Kidney (tissue), 14 donors: Measurements from ENCODE around the gene LRRC63. TPM values are rescaled to one million over a fixed set of nuclear protein-coding genes. Genes with fewer than 3 reads are reported as not detected.

Experiments
- DNase-seq, 5 donors: peaks; one replicate each; pipeline ENCODE4 v3.0.0-alpha.2; 2013 to 2020
- FAIRE-seq: peaks from 2 replicates; lab custom pipeline; 2012; peaks lifted over from hg19 to GRCh38; lab: Jason Lieb, UNC
- H3K27ac ChIP-seq, 2 donors: one replicate each; pipeline ENCODE4 v1.7.0; 2013; ENCODE audit warnings: low read depth in 2 of 2, low read length in 2 of 2, inconsistent platforms in 1 of 2
- H3K27me3 ChIP-seq: one replicate; pipeline ENCODE4 v1.7.1; 2013; ENCODE audit warnings: low read length, inconsistent platforms; ENCODE audit not compliant: control insufficient read depth, insufficient read depth
- H3K36me3 ChIP-seq, 3 donors: one replicate each; pipeline versions ENCODE4 v1.7.0 to v1.7.1; 2013; ENCODE audit warnings: low read length in 3 of 3, control low read depth in 1 of 3, inconsistent platforms in 1 of 3; ENCODE audit not compliant: insufficient read depth in 3 of 3, control insufficient read depth in 2 of 3
- H3K4me1 ChIP-seq, 3 donors: one replicate each; pipeline versions ENCODE4 v1.7.0 to v1.7.1; 2013; ENCODE audit warnings: low read length in 3 of 3, inconsistent platforms in 1 of 3, low read depth in 1 of 3; ENCODE audit not compliant: control insufficient read depth in 2 of 3, insufficient read depth in 2 of 3
- H3K4me3 ChIP-seq, 3 donors: one replicate each; pipeline versions ENCODE4 v1.7.0 to v1.8.1; 2013; ENCODE audit warnings: low read length in 3 of 3, control low read depth in 1 of 3, inconsistent platforms in 1 of 3
- H3K9ac ChIP-seq, 3 donors: one replicate each; pipeline versions ENCODE4 v1.7.0 to v1.7.1; 2013; ENCODE audit warnings: low read length in 3 of 3, control low read depth in 1 of 3, inconsistent platforms in 1 of 3
- H3K9me3 ChIP-seq, 3 donors: one replicate each; pipeline versions ENCODE4 v1.7.0 to v1.7.1; 2013; ENCODE audit warnings: low read length in 3 of 3, control low read depth in 1 of 3, inconsistent platforms in 1 of 3; ENCODE audit not compliant: control insufficient read depth in 2 of 3, insufficient read depth in 1 of 3
- CTCF ChIP-seq: IDR thresholded peaks from 3 replicates; pipeline ENCODE4 v1.5.1; 2012; ENCODE audit warnings: mild to moderate bottlenecking, moderate library complexity, borderline replicate concordance; ENCODE audit not compliant: insufficient read depth; ENCODE audit errors: extremely low read depth
- intact Hi-C: fragments of 100-400 bp; cut with DNase I; formaldehyde crosslinking; loops from one replicate; pipeline ENCODE4 v1.11.1; 2022
- polyA plus RNA-seq: library from polyadenylated mRNA; stranded (reverse); fragments of 350-450 nt; fragmentation: Illumina TruSeq; extraction: RNeasy Lipid Tissue Mini Kit (QIAGEN cat#74804); gene quantifications from one replicate; pipeline ENCODE4 v1.2.3, GENCODE V29; 2014; ENCODE audit warnings: low read depth, low replicate concordance; ENCODE audit not compliant: insufficient read depth
- total RNA-seq: library from RNA; stranded (reverse); fragmentation: NEBNext Ultra II Directional; extraction: Animal tissue kit (Norgen Biotek cat#: 25700); gene quantifications from one replicate; pipeline ENCODE4 v1.2.1, GENCODE V29; 2021
- donor health status: control.
- donor health status: control.
- donor health status: control.
- donor health status: control.
- donor health status: control.
- donor health status: DM: yes; HTN: yes; CAD: no.
- donor health status: Normal renal cell carcinoma (clear cell type).

LRRC63 gene
- total and polyA plus RNA-seq, 2 donors from 2014 or later, result 0.17 to 0.31 TPM

GRCh38 chr13:46181840-46182490 is 29.8 kb upstream of the LRRC63 start, which contains the start of gene LCP1:
Gene LCP1 (minus strand): TSS chr13:46182177. CDS start chr13:46159662, 22,515 bp downstream.
- no peaks in the 10 kb centered on the region for H3K4me1 ChIP-seq
- H3K9ac ChIP-seq, result no peak within 1 kb of the TSS
- DNase-seq (no peak), FAIRE-seq (no peak)
- intact Hi-C loops, result no loop called here
- no peak for TF ChIP-seq CTCF
- peak within 1 kb of the TSS in 1 of 2 donors; percentile 44 for H3K27ac ChIP-seq
- H3K27me3 ChIP-seq, result no peaks in the 10 kb centered on the region
- H3K9me3 ChIP-seq, result no peaks in the 10 kb centered on the region
- H3K4me3 ChIP-seq, result peak within 1 kb of the TSS in 1 of 3 donors; percentile 51
- H3K36me3 ChIP-seq, result no peaks in the 10 kb centered on the region

DNA sequence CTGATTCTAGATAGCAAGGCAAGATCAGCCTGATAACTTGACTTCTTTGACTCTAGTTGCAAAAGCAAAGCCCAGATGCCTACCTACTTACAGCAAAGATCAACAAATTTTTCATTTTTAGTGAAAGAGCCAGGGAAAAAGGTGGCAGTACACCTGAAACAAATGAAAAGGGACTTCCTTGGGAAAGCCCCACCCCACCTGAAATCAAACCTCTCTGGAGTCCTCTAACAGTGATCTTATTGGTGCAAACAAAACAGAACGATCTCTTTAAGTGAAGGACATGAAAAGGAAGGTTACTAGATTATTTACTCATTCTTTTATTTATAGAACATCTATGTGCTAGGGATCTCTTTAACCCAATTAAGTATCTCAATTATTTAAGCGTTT is 29.2 kb upstream of the LRRC63 start:
- intact Hi-C loops, result no loop called here
- H3K36me3 ChIP-seq, result no peaks in the 10 kb centered on the region
- H3K9me3 ChIP-seq, result no peaks in the 10 kb centered on the region
- H3K27ac ChIP-seq, result no peak overlapping the region
- H3K4me1 ChIP-seq, result no peaks in the 10 kb centered on the region
- no peaks in the 10 kb centered on the region for H3K27me3 ChIP-seq
- DNase-seq (no peak), FAIRE-seq (no peak)
- no peak for TF ChIP-seq CTCF
- no peak overlapping the region for H3K4me3 ChIP-seq
- H3K9ac ChIP-seq, result no peak overlapping the region

DNA sequence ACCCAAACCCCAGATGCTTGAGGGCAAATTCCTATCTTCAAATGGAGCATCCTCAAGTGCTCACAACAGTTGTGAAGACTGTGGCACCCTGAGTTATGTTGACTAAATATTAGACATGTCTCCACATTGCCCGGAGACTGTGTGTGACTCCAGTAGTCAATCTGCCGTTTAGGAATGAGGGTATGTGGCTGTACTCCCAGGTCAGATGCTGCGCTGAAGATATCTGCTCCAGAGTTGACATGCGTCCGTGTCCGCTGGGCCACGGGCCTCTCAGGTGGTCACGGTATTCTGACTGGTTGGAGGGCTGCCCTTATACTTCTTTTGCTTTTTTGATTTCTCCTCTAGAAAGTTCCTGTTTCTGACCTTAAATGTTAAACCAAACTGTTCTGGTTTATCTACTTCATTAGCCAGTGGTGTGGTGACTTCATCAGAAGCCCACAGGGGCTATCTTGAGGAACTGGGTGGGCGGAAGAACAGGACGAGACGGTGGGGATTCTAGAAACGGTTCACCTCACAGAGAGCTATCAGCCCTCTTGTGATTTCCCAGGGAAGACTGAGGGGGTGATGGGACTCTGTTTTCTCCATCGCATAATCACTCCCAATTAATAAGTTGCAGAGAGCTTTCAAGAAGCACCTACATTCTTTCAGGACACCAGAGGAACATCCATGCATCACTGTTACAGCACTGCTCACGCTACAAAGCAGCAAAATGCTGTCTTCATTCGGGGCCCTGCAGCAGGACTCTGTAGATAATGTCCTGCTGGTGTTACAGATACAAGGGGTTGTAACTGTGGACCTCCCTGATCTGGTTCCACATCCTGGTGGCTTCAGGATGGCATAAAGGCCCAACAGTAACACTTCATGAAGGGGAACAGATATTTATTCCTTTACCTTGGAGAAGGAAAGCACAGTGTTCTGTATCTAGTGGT is 28.4 kb upstream of the LRRC63 start:
- Histone ChIP-seq H3K4me1 (no peaks in the 10 kb centered on the region), H3K4me3 (no peak overlapping the region), H3K27me3 (no peaks in the 10 kb centered on the region), H3K36me3 (no peaks in the 10 kb centered on the region), H3K27ac (no peak overlapping the region), H3K9ac (no peak overlapping the region), H3K9me3 (no peaks in the 10 kb centered on the region)
- FAIRE-seq (no peak), DNase-seq (no peak)
- intact Hi-C loops, result no loop called here
- no peak for TF ChIP-seq CTCF
